DND-41 (cell line): ENCODE data around the gene LGI4.
"Not testable (repeated sequence)": the region's sequence is repeated elsewhere in the genome, so short reads cannot be mapped to it uniquely, and the experiment has no call there.

ENCODE experiments used
- ATAC-seq: fragments of 200-7000 bp; cut with Tn5 transposase; 3 replicates; pipeline ENCODE4 v1.9.1; 2021; ENCODE audit warnings: low read depth; ENCODE audit not compliant: insufficient read depth
- DNase-seq: peaks from one replicate; pipeline ENCODE4 v3.0.0-alpha.2; 2020
- H2AFZ ChIP-seq: 2 replicates; pipeline ENCODE4 v1.6.0; 2012; ENCODE audit warnings: low read depth, low read length
- H3K27ac ChIP-seq: 2 replicates; pipeline ENCODE4 v1.5.1; 2012; ENCODE audit warnings: low read length, inconsistent platforms
- H3K27me3 ChIP-seq: fragments of 200-600 bp; sonication (generic); 2 replicates; pipeline ENCODE4 v1.6.0; 2012; ENCODE audit warnings: low read length, mild to moderate bottlenecking, inconsistent platforms; ENCODE audit not compliant: insufficient read depth, poor library complexity
- H3K36me3 ChIP-seq: 2 replicates; pipeline ENCODE4 v1.5.1; 2012; ENCODE audit warnings: low read length, inconsistent platforms; ENCODE audit not compliant: insufficient read depth
- H3K4me1 ChIP-seq: 2 replicates; pipeline ENCODE4 v1.5.1; 2012; ENCODE audit warnings: mild to moderate bottlenecking, low read length; ENCODE audit not compliant: insufficient read depth
- H3K4me2 ChIP-seq: 2 replicates; pipeline ENCODE4 v1.6.0; 2012; ENCODE audit warnings: mild to moderate bottlenecking, moderate library complexity, low read length, inconsistent platforms; ENCODE audit not compliant: insufficient read depth
- H3K4me3 ChIP-seq, 2 experiments: fragments of 200-600 bp in 1 of 2; shearing (Covaris generic) in 1 of 2; 2 replicates each; pipeline ENCODE4 v1.5.1; 2012 to 2016; ENCODE audit warnings: inconsistent platforms in 2 of 2, low read length in 2 of 2, mild to moderate bottlenecking in 2 of 2, low read depth in 1 of 2, moderate library complexity in 1 of 2
- H3K79me2 ChIP-seq: 2 replicates; pipeline ENCODE4 v1.6.0; 2012; ENCODE audit warnings: low read length, inconsistent platforms; ENCODE audit not compliant: insufficient read depth
- H3K9ac ChIP-seq: 2 replicates; pipeline ENCODE4 v1.6.0; 2012; ENCODE audit warnings: low read depth, mild to moderate bottlenecking, inconsistent platforms, low read length, moderate library complexity
- H3K9me3 ChIP-seq: 2 replicates; pipeline ENCODE4 v1.5.1; 2012; ENCODE audit warnings: low read length, moderate library complexity, mild to moderate bottlenecking, inconsistent platforms; ENCODE audit not compliant: insufficient read depth, severe bottlenecking
- H4K20me1 ChIP-seq: 2 replicates; pipeline ENCODE4 v1.6.0; 2012; ENCODE audit warnings: low read length; ENCODE audit not compliant: insufficient read depth
- EZH2 ChIP-seq: IDR thresholded peaks from 3 replicates; pipeline ENCODE4 v1.6.1; 2012; ENCODE audit warnings: borderline replicate concordance, low read depth, mild to moderate bottlenecking, moderate library complexity, low read length, inconsistent platforms; ENCODE audit not compliant: severe bottlenecking
- TF ChIP-seq, protein P1 (sequence below): IDR thresholded peaks from 2 replicates; pipeline ENCODE4 v1.5.1; 2012; ENCODE audit warnings: borderline replicate concordance, low read length, moderate library complexity, mild to moderate bottlenecking; ENCODE audit not compliant: poor library complexity, severe bottlenecking; ENCODE audit errors: extremely low read depth

Gene LGI4

GRCh38 chr19:35133826-35134225 lies 1.0 kb downstream of the LGI4 start:
- H3K4me3 ChIP-seq = no peak overlapping the region
- DNase-seq = no peak
- no peaks in the 10 kb centered on the region for H3K36me3 ChIP-seq
- no peak overlapping the region for H3K9ac ChIP-seq
- H3K27me3 ChIP-seq = no peaks in the 10 kb centered on the region
- no peak overlapping the region for H3K4me2 ChIP-seq
- H3K4me1 ChIP-seq = no peaks in the 10 kb centered on the region
- H4K20me1 ChIP-seq = no peaks in the 10 kb centered on the region
- ATAC-seq = no peak
- H2AFZ ChIP-seq = no peak overlapping the region
- H3K79me2 ChIP-seq = no peaks in the 10 kb centered on the region
- TF ChIP-seq EZH2 = no peak
- TF ChIP-seq, protein P1, sequence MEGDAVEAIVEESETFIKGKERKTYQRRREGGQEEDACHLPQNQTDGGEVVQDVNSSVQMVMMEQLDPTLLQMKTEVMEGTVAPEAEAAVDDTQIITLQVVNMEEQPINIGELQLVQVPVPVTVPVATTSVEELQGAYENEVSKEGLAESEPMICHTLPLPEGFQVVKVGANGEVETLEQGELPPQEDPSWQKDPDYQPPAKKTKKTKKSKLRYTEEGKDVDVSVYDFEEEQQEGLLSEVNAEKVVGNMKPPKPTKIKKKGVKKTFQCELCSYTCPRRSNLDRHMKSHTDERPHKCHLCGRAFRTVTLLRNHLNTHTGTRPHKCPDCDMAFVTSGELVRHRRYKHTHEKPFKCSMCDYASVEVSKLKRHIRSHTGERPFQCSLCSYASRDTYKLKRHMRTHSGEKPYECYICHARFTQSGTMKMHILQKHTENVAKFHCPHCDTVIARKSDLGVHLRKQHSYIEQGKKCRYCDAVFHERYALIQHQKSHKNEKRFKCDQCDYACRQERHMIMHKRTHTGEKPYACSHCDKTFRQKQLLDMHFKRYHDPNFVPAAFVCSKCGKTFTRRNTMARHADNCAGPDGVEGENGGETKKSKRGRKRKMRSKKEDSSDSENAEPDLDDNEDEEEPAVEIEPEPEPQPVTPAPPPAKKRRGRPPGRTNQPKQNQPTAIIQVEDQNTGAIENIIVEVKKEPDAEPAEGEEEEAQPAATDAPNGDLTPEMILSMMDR = no peak
- no peak overlapping the region for H3K27ac ChIP-seq
- H3K9me3 ChIP-seq = no peaks in the 10 kb centered on the region

DNA sequence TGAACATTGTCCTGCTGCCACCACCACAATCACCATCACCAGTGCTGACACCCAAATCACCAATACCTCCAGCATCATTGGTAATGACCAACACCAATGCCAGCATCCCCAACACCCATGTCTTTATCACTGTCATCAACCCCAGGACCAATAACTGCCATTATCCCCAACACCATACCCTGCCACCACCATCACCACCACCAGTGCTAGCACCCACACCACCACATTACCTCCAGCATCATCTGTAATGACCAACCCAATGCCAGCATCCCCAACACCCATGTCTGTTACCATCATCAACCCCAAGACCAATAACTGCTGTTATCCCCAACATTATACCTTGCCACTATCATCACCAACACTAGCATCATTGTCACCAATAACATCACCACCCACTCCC lies 2.6 kb downstream of the LGI4 start:
- Histone ChIP-seq H4K20me1 (no peaks in the 10 kb centered on the region), H2AFZ (no peak overlapping the region), H3K9me3 (no peaks in the 10 kb centered on the region), H3K9ac (no peak overlapping the region), H3K4me1 (no peaks in the 10 kb centered on the region), H3K27ac (no peak overlapping the region), H3K27me3 (no peaks in the 10 kb centered on the region), H3K36me3 (no peaks in the 10 kb centered on the region), H3K4me2 (no peak overlapping the region), H3K4me3 (no peak overlapping the region), H3K79me2 (no peaks in the 10 kb centered on the region)
- DNase-seq (no peak), ATAC-seq (no peak)
- TF ChIP-seq, protein P1 = no peak
- TF ChIP-seq EZH2 = no peak

GRCh38 chr19:35130761-35131720 lies 3.8 kb downstream of the LGI4 start:
- Histone ChIP-seq H3K4me2 (no peak overlapping the region), H2AFZ (no peak overlapping the region), H3K36me3 (no peaks in the 10 kb centered on the region), H3K4me3 (no peak overlapping the region), H3K27ac (no peak overlapping the region), H4K20me1 (no peaks in the 10 kb centered on the region), H3K9ac (no peak overlapping the region), H3K9me3 (no peaks in the 10 kb centered on the region), H3K79me2 (no peaks in the 10 kb centered on the region), H3K4me1 (no peaks in the 10 kb centered on the region), H3K27me3 (no peaks in the 10 kb centered on the region)
- DNase-seq (no peak), ATAC-seq (no peak)
- no peak for TF ChIP-seq EZH2
- TF ChIP-seq, protein P1 = no peak

- not testable (repeated sequence) for H3K4me2 ChIP-seq, H3K4me3 ChIP-seq, H3K27ac ChIP-seq
Observed at GRCh38 chr19:35129724-35130274, 5.1 kb downstream of the LGI4 start.

More at GRCh38 chr19:35129724-35130274, 5.1 kb downstream of the LGI4 start:
- DNase-seq, H3K36me3 ChIP-seq, ATAC-seq, H3K79me2 ChIP-seq, H4K20me1 ChIP-seq, H2AFZ ChIP-seq, H3K9me3 ChIP-seq, H3K4me1 ChIP-seq, H3K27me3 ChIP-seq, H3K9ac ChIP-seq: not testable (repeated sequence)
